Islet of Langerhans (tissue), 1 donor: ENCODE results near the gene ITGB6.

Source experiments
- FAIRE-seq: peaks from one replicate; lab custom pipeline; 2011; peaks lifted over from hg19 to GRCh38; lab: Jason Lieb, UNC

ITGB6 gene

GRCh38 chr2:160221391-160222276, 21.6 kb upstream of the ITGB6 start:
- no peak for FAIRE-seq

- FAIRE-seq = no peak
Measured at GRCh38 chr2:160220545-160221009, 20.5 kb upstream of the ITGB6 start.

- no peak for FAIRE-seq
Measured at GRCh38 chr2:160220026-160220425, 20.0 kb upstream of the ITGB6 start.

- no peak for FAIRE-seq
Measured at GRCh38 chr2:160214461-160215445, 14.7 kb upstream of the ITGB6 start.

- no peak for FAIRE-seq
Measured at GRCh38 chr2:160213511-160213910, 13.4 kb upstream of the ITGB6 start.

GRCh38 chr2:160210599-160211138, 10.6 kb upstream of the ITGB6 start:
- no peak for FAIRE-seq

- FAIRE-seq = no peak
Measured at GRCh38 chr2:160209516-160209856, 9.4 kb upstream of the ITGB6 start.

- no peak for FAIRE-seq
Measured at GRCh38 chr2:160208655-160209515, 8.8 kb upstream of the ITGB6 start.

- no peak for FAIRE-seq
Measured at GRCh38 chr2:160207804-160208654, 8.0 kb upstream of the ITGB6 start.

GRCh38 chr2:160207271-160207670, 7.2 kb upstream of the ITGB6 start:
- no peak for FAIRE-seq

GRCh38 chr2:160206436-160206835, 6.4 kb upstream of the ITGB6 start:
- no peak for FAIRE-seq

- no peak for FAIRE-seq
Measured at GRCh38 chr2:160205505-160205904, 5.4 kb upstream of the ITGB6 start.

- FAIRE-seq = no peak
Measured at GRCh38 chr2:160203422-160203821, 3.4 kb upstream of the ITGB6 start.

- FAIRE-seq = no peak
Measured at GRCh38 chr2:160203007-160203406, 2.9 kb upstream of the ITGB6 start.

GRCh38 chr2:160201849-160202539, 1.9 kb upstream of the ITGB6 start:
- FAIRE-seq = no peak

GRCh38 chr2:160200921-160201320, 849 bp upstream of the ITGB6 start:
- FAIRE-seq = no peak

GRCh38 chr2:160199053-160199452, 1.0 kb downstream of the ITGB6 start:
- FAIRE-seq = no peak

- no peak for FAIRE-seq
Measured at GRCh38 chr2:160197587-160197986, 2.5 kb downstream of the ITGB6 start.

- no peak for FAIRE-seq
Measured at GRCh38 chr2:160194946-160195345, 5.1 kb downstream of the ITGB6 start.

GRCh38 chr2:160194351-160194750, 5.7 kb downstream of the ITGB6 start:
- no peak for FAIRE-seq
